Erythroblast (primary cell): Measurements from ENCODE around the gene JAG1.

Source experiments
- GATA1 ChIP-seq: IDR thresholded peaks from 2 replicates; pipeline ENCODE4 v1.6.1; 2011; ENCODE audit warnings: low read depth, mild to moderate bottlenecking, control low read depth, low read length, moderate library complexity
- POLR2A ChIP-seq: IDR thresholded peaks from 2 replicates; pipeline ENCODE4 v1.6.1; 2011; ENCODE audit warnings: mild to moderate bottlenecking, low read length

GRCh38 chr20:10647909-10648308 lies 25.9 kb downstream of the JAG1 start:
- TF ChIP-seq POLR2A (no peak), GATA1 (no peak)
